Osteocyte (in vitro differentiated cells): ENCODE measurements around the gene PCSK2. TPM values are rescaled to one million over a fixed set of nuclear protein-coding genes. Genes with fewer than 3 reads are reported as not detected.

Experiments
- DNase-seq: peaks from one replicate; pipeline ENCODE4 v3.0.0; 2021; ENCODE audit warnings: mixed read lengths; ENCODE audit not compliant: unreplicated experiment; ENCODE audit errors: extremely low spot score
- H3K27ac Mint-ChIP-seq: one replicate; pipeline ENCODE4 v1.8.0; 2021; ENCODE audit warnings: mild to moderate bottlenecking, mixed read lengths; ENCODE audit not compliant: unreplicated experiment
- H3K27me3 Mint-ChIP-seq: one replicate; pipeline ENCODE4 v1.8.0; 2021; ENCODE audit warnings: mixed read lengths; ENCODE audit not compliant: unreplicated experiment
- H3K36me3 Mint-ChIP-seq: one replicate; pipeline ENCODE4 v1.8.0; 2021; ENCODE audit warnings: mixed read lengths; ENCODE audit not compliant: unreplicated experiment
- H3K4me1 Mint-ChIP-seq: one replicate; pipeline ENCODE4 v1.8.0; 2021; ENCODE audit warnings: mixed read lengths; ENCODE audit not compliant: unreplicated experiment
- H3K4me3 Mint-ChIP-seq: one replicate; pipeline ENCODE4 v1.8.0; 2021; ENCODE audit warnings: mild to moderate bottlenecking, moderate library complexity, mixed read lengths; ENCODE audit not compliant: unreplicated experiment
- H3K9me3 Mint-ChIP-seq: one replicate; pipeline ENCODE4 v1.8.0; 2021; ENCODE audit warnings: mixed read lengths; ENCODE audit not compliant: unreplicated experiment
- total RNA-seq: library from RNA; stranded (reverse); gene quantifications from 2 replicates; pipeline ENCODE4 v1.2.1, GENCODE V29; 2021
- TF ChIP-seq, protein P1 (sequence below): fragments of 200-600 bp; sonication (generic); IDR thresholded peaks from 2 replicates; pipeline ENCODE4 v1.5.0; 2021; ENCODE audit warnings: antibody characterized with exemption, mild to moderate bottlenecking, moderate library complexity

PCSK2 gene
- total RNA-seq, 1 donor from 2014 or later: not detected

DNA sequence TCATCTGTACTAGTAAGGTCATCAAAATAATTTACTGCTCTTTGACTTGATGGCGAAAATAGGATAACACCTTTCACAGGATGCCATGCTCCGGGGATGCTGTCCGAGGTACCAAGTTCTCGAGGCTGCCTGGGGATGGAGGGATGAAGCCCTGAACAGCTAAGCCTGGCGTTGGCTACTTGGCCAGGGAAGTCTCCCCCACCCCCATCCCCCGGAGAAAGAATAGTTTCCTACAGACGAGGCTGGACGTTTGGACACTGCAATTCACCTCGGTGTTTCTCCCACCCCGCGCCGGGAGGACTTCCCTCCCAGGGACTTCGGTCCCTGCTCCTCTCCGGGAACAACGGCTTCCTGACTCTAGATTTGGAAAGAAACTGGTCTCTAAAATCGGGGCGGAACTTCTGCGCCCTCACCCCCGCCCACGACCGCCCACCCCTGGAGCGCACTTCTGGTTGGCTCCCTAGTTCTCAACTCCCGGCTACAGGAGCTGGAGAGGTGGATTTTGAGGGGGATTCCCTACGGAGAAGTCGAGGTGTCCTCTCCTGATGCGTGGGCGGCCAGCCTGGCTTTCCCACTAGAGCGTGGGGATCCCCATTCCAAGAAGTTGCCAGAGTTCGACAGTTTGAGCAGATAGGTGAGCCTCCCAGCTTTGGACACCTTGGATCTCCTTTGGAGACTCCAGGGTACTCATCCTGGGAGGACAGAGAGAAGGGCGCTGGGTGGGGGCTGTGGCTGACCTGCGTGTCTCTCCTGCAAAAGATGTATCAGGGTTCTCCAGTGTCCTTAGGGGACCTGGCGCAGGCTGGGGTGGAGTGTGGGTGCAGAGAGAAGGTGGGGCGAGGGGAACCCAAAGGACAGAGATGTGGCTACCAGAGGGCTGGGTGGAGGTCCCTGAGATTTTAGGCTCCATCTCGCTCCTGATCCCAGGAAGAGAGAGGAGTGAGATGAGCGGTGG lies 1.1 kb downstream of the PCSK2 start:
- Mint-ChIP-seq H3K4me3 (no peak overlapping the region), H3K36me3 (no peaks in the 10 kb centered on the region), H3K27me3 (peaks cover 60% of the 10 kb centered on the region), H3K4me1 (peaks cover 15% of the 10 kb centered on the region), H3K27ac (no peak overlapping the region), H3K9me3 (no peaks in the 10 kb centered on the region)
- no peak for DNase-seq
- TF ChIP-seq, protein P1, sequence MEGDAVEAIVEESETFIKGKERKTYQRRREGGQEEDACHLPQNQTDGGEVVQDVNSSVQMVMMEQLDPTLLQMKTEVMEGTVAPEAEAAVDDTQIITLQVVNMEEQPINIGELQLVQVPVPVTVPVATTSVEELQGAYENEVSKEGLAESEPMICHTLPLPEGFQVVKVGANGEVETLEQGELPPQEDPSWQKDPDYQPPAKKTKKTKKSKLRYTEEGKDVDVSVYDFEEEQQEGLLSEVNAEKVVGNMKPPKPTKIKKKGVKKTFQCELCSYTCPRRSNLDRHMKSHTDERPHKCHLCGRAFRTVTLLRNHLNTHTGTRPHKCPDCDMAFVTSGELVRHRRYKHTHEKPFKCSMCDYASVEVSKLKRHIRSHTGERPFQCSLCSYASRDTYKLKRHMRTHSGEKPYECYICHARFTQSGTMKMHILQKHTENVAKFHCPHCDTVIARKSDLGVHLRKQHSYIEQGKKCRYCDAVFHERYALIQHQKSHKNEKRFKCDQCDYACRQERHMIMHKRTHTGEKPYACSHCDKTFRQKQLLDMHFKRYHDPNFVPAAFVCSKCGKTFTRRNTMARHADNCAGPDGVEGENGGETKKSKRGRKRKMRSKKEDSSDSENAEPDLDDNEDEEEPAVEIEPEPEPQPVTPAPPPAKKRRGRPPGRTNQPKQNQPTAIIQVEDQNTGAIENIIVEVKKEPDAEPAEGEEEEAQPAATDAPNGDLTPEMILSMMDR: no peak

DNA sequence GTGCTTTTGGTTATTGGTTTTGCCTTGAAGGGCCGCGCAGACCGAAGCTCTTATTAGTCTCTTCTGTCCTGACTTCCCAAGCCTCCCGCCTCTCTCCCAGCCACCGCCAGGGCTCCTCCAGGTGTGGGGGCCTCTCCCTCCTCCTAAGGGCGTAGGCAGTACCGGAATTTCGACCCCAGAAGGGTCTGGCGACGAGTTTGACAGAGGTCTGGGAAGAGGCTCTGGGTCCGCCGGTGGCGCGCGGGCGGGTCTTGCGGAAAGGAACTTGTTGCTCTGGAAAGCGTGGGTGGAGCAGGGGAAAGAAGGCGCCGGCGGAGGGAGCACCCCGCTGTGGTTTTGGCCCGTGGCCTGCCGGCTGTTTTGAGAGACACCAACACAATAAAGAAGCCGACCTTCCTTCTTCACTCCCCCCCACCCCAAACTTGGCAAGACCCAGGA lies 1.8 kb downstream of the PCSK2 start:
- H3K4me1 Mint-ChIP-seq: peaks cover 15% of the 10 kb centered on the region
- H3K4me3 Mint-ChIP-seq: no peak overlapping the region
- H3K36me3 Mint-ChIP-seq: no peaks in the 10 kb centered on the region
- peaks cover 59% of the 10 kb centered on the region for H3K27me3 Mint-ChIP-seq
- no peak for DNase-seq
- no peak overlapping the region for H3K27ac Mint-ChIP-seq
- no peaks in the 10 kb centered on the region for H3K9me3 Mint-ChIP-seq
- TF ChIP-seq, protein P1: no peak

DNA sequence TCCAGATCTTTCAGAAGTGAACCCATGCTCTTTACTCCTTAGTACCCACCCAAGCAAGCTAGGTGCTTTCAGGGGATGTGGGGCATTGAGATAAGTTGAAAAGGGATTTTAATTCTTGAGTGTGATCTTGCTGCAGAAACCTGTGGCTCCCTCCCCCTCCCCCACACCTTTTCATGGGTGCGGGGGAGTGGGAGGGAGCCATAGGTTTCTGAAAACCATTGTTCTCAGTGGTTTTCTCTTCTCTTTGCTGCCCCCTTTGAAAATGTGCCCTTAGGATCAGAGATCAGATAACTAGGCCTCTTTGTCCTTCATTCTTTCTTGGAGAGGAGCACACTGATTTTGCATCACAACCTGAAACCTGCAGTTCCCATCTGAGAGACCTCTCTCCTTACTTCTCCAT lies 2.4 kb downstream of the PCSK2 start:
- TF ChIP-seq, protein P1: no peak
- Mint-ChIP-seq H3K4me3 (no peak overlapping the region), H3K27ac (no peak overlapping the region), H3K9me3 (no peaks in the 10 kb centered on the region), H3K27me3 (peaks cover 59% of the 10 kb centered on the region), H3K36me3 (no peaks in the 10 kb centered on the region), H3K4me1 (peaks cover 15% of the 10 kb centered on the region)
- DNase-seq: no peak

DNA sequence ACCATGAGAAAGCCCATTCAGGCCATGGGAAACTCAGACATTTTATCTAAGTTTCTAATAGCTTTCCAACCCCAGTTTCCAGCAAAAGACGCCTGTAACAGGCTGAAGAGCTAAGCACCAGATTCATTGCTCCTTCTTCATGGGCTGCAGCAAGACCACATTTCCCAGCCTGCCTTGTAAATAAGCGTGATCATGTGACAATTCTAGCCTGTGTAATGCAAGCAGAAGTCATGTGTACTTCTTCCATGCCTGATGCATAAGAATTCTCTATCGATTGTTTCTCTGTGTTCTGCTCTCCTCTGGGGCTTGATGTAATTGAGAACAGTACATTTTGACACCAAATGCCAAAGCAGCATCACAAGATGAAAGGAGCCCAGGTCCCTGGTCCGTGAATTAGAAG lies 6.8 kb downstream of the PCSK2 start:
- DNase-seq: no peak
- Mint-ChIP-seq H3K36me3 (no peaks in the 10 kb centered on the region), H3K9me3 (no peaks in the 10 kb centered on the region), H3K27me3 (peaks cover 23% of the 10 kb centered on the region), H3K4me3 (no peak overlapping the region), H3K4me1 (no peaks in the 10 kb centered on the region), H3K27ac (no peak overlapping the region)
- TF ChIP-seq, protein P1: no peak

DNA sequence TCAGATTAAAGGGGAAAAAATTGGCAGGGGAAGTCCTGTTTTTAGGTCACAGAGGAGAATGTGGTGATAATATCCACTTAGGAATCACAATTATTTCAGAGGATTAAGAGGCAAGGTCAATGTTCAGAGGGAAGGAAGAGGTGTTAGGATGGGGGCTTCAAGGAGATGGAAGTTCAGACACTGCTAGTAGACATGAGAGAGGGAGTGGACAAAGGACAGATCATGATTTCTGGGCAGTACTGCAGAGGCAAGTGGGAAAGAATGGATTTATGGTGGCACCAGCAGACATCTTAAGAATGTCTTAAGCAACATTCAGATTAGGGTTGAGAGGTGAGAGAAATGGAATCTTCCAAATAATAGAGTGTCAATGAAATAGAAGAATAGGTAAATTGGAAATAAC lies 9.9 kb downstream of the PCSK2 start:
- Mint-ChIP-seq H3K4me1 (no peaks in the 10 kb centered on the region), H3K27me3 (peaks cover 6% of the 10 kb centered on the region), H3K36me3 (no peaks in the 10 kb centered on the region), H3K27ac (no peak overlapping the region), H3K9me3 (no peaks in the 10 kb centered on the region), H3K4me3 (no peak overlapping the region)
- no peak for DNase-seq
- TF ChIP-seq, protein P1: no peak
